ENCODE results near the gene UBE3D.
"Not testable (repeated sequence)": the region's sequence is repeated elsewhere in the genome, so short reads cannot be mapped to it uniquely, and the experiment has no call there.

UBE3D gene

DNA sequence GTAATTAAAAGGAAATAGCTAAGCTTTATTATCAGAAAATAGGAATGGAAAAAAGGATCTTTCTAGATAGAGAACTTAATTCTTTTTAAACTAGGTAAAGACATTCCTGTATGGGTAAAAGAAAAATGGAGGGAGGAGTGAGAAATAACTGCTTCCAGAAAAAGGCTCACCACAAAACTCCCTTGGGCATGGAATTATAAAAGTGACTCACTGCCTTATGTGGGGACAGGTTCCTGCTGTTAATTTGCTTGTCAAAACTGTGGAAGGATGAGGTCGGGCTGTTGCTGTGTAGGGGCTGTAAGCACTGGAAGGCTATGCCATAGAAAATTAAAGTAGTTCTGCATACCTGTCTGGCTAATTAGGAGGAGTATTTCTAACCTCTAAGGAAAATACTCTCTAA is 158.7 kb downstream of the UBE3D start:
- DNase-seq: no peak

GRCh38 chr6:82906489-82906888 is 159.2 kb downstream of the UBE3D start:
- no peak for DNase-seq

- DNase-seq: no peak
Measured at GRCh38 chr6:82904860-82905259, 160.8 kb downstream of the UBE3D start.

DNA sequence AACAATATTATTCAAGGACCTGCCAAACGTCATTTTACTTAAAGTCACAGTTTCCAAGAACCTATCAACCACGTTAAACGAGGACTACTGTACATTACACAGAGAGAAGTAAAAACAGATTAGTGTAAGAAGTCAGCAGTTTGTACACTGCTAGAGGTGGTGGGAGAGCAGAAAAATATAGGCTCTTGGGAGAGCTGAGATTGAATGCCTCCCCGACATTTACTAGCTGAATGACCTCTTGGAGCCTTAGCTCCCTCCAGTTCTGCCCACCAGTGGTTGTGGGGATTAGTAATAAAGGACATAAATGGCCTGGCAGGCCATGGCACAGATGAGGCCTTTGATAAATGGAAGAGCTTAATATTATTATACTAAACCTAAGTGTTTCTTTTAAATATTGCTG is 161.4 kb downstream of the UBE3D start:
- DNase-seq: no peak

DNA sequence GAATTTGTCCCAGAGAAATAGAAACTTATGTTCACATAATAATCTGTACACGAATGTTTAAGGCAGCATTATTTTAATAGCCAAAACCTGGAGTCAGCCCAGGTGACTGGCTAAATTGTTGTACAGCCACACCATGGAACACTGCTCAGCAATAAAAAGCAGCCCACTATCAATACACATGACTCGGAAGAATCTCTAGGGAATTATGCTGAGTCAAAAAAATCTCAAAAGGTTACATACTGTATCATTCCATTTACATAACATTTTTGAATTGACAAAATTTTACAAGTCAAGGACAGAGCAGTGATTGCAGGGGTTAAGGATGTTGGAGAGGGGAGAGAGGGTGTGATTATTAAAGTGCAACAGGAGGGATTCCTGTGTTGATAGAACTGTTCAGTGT is 163.4 kb downstream of the UBE3D start:
- DNase-seq: no peak

DNA sequence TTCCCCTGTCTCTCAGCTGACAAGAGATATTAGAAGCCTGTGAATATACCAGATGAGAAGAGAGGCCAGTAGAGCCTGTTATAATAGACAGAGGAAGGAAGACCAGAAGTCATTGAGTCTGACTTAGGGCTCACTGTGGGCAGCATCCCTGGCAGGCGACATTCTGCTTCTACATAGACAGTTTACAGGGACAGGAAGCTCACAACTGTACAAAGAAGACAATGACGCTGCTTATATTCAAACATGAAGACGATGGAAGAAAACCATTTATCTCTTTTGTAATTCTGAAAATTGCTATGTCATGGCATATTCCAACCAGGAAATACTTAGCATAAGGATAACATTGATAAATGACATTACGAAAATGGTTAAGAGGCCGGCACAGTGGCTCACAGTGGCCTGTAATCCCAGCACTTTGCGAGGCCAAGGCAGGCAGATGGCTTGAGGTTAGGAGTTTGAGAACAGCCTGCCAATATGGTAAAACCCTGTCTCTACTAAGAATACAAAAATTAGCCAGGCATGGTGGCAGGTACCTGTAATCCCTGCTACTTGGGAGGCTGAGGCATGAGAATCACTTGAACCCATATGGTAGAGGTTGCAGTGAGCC is 170.9 kb downstream of the UBE3D start:
- DNase-seq: no peak

DNA sequence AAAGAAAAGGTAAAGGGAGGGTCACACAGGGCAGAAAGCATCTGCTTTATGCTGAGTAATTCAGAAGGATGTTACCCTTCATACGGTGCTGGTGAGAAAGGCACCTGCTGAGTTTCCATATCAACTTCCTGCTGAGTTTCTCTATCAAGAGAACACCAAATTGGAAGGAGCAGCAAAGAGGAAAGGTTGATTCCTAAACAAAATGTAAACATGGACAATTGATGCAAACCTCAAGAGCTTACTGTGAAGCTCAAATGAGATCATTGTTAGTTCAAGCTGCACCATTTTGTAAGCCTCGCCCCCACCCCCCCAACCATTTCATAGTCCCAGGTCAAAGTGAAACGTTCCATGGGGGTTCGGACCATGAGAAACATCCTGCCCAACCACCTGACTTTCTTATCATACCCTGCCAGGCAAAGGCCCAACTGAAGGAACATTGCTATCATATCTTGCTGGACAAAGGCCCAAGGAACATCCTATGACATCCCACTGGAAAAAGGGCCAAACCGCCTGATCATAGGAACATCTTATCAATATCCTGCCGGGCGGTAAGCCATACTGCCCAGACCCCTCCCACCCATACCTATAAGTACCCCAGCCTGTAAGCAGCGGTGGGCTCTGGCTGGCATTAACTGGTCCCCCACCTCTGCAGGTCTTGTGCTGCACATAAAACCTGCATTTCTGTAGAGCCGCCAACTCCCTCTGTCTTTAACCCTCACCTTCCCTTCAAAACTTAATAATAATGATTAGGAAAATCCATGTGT is 171.6 kb downstream of the UBE3D start:
- no peak for DNase-seq

DNA sequence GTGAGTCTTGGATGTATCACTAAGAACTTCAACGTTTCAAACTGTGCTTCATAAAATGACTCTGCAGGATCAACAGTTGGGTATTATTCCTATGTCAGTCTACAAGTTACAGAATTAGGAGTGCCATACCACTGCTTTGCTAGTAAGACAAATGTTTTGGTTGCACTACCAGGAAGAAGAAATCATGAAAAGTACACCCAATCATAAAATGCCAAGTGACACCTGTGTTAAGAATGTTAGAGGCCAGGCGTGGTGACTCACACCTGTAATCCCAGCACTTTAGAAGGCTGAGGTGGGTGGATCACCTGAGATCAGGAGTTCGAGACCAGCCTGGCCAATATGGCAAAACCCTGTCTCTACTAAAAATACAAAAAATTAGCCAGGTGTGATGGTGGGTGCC is 174.1 kb downstream of the UBE3D start:
- not testable (repeated sequence) for DNase-seq

GRCh38 chr6:82891076-82891475 is 174.6 kb downstream of the UBE3D start:
- no peak for DNase-seq

DNA sequence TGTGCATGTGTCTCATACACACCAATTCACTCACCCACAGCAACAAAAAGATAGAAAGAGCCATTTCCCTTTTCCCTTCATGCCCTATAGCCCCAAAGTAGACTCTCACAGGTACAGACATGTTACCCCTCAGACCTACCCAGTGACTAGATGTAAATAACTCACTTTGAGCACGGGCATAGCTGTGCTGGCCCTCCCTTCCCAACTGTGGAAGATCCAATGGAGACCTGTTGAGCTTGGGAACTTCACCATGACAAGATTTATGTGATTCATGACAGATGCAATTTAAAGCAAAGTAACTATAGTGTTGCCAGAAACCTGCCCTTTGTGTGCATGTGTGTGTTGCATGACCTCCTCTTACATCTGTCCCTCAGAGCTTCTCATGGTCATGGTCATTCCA is 175.4 kb downstream of the UBE3D start:
- no peak for DNase-seq

DNA sequence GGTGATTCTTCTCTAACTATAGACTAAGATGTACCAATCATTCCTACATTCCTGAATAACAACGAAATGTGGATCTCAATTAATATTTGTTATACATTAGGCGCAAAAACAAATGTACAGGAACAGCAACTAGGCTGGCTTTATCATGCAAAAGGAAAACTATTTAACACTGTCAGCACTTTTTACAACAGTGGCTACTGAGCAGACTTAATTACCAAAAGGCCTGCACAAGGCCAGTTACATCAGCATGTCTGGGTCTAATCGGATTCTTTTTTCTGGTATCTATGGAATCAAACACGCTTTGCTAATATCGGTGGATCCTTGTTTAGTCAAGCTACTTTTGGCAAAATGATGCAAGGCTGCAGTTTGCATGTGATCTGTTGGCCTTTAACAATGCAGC is 176.5 kb downstream of the UBE3D start:
- DNase-seq: no peak

GRCh38 chr6:82882363-82883023 is 183.1 kb downstream of the UBE3D start:
- no peak for DNase-seq

DNA sequence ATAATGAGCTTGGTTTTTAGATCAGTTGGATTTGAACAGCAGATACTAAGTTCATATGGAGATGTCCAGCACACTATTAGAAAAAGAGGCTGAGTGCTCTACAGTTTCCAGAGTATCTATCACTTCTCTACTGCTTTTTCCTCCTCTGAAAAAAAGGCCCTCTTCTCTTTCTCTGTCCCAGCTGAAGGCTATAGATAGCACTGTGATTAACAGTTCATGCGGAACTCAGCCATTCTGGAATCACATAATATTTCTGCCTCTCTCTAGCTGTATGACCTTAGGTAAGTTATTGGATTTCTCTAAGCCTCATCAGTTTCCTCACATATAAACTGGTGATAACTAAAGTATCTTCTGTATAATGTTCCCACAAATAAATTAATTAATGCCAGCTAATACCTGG is 184.1 kb downstream of the UBE3D start:
- no peak for DNase-seq

DNA sequence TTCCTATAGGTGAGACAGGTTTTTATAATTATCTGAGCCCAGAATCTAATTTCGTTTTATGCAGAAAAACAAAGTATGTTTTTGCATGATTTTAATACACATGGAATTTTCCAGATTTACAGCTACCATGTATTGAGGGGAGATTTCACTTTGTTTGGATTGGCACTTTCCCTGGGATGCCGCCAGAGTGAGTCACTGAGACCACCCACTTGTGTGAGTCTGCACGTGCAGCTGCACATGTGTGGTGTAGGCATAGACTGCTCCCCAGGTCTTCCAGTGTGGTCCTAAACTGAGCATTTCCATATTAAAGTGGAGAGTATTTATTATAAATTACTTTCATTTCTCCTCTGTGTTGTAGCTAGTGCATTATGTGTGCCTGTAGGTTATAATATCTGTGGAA is 186.8 kb downstream of the UBE3D start:
- DNase-seq: no peak

DNA sequence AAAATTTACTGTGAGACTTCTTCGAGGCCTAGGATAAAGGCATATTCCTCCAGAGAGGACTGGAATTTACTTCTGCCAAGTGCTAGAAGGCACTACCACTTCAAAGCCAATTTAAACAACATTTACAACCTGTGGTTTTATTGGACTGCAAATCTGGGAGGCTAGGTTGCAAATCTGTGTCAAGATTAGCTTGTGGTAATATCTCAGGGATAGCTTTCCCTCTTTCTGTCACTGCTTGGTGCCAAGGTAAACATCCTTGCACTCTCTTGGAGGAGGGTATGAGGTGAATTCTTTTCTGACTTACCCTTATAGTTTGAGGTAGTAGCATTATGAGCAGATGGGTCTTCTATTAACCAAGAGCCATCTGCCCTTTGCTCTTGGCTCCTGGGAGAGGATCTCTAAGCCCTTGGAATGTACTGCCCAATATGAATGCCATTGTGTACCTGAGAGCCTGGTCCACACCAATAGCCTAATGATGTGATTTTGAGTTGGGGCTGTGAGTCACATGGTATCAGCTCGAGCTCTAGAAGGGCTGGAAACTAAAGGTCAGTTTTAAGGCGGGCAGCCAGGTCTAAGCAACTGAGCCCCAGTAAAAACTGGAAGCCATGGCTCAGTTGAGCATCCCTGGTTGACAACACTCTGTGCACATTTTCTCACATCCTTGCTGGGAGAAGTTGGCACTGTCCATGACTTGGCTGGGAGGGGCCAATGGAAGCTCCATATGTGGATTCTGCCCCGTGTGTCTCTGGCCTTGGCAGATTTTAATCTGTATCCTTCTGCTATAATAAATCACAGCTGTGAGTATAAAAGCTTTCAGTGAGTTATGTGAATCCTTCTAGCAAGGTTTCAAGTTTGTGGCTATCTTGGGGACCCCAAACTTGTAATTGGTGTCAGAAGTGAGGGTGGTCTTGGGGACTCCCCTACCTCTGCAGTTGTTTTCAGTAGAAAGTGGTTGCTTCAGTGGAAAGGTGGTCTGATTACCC is 188.1 kb downstream of the UBE3D start:
- no peak for DNase-seq

- no peak for DNase-seq
Measured at GRCh38 chr6:82875573-82876185, 190.0 kb downstream of the UBE3D start.

- no peak for DNase-seq
Measured at GRCh38 chr6:82874867-82875266, 190.8 kb downstream of the UBE3D start.

GRCh38 chr6:82872185-82872584 is 193.5 kb downstream of the UBE3D start:
- no peak for DNase-seq

GRCh38 chr6:82870582-82871172 is 195.0 kb downstream of the UBE3D start:
- no peak for DNase-seq

DNA sequence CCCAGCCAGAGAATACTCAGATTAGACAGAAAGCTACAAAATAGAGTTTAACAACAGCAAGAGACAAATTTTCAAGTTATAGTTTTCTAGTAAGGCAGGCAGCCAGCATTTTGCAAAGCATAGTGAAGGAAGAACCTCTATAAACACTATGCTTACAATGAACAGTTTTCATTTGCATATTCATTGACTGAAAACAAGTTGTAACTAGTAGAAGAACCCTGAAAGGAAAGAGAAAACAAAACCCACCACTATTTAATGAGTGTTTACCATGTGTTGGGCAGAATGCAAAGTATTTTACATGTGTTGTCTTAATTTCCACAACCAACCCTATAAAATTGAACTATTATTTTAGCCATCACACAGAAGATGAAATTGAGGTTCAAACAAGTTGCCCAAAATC is 196.1 kb downstream of the UBE3D start:
- DNase-seq: no peak

DNA sequence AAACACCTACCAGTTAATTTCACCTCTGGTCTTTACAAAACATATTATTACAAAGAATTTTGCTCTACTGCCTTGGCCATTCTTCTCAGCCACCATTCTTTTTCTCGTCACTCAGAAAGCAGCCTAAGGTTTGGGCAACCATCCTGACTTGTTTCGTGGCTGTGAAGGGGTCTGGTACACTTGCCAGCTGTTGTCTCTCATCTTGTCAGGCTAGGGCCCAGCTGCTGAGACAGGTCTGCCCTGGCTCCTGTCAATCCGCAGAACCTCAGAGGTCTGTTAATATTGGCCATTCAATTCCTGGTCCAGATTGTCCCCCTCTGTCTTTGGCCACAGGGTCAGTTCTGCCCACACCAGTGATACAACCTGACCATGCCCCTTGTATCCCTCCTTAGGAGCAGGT is 197.7 kb downstream of the UBE3D start:
- DNase-seq: no peak

DNA sequence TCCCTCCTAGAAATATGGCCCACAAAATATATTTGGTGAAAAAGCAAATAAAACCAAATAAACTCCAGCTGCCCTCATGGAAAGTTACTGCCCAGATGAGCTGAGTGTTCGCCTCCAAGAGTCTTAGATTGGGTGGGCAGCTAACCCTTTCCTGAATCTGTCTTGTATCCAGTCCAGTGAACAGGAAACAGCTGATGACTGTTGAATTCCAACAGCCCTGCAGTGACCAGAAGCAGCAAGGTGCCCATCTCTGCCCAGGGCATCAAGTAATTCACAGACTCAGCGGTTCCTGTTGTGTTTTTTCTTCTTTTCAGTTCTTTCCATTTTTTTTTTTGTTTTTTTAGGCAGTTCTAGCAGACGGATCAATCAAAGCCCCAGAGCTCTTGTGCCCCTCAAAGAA is 199.2 kb downstream of the UBE3D start:
- DNase-seq: no peak

All from CD4-positive, alpha-beta T cell treated with Interleukin-4 for 1 hour (primary cell).